BJ (cell line): Measurements from ENCODE around the gene ZNF385B. TPM values are rescaled to one million over a fixed set of nuclear protein-coding genes. Genes with fewer than 3 reads are reported as not detected.

Experiments used
- CTCF ChIA-PET: fragments of 350-600 bp; formaldehyde crosslinking; extraction: SDS; loops from one replicate; lab custom pipeline; 2021; ENCODE audit warnings: antibody characterized with exemption, inconsistent platforms; lab: Yijun Ruan, JAX
- POLR2A ChIA-PET: fragments of 300-600 bp; sonication (Branson Sonifier 250); formaldehyde crosslinking; extraction: SDS; loops from one replicate; lab custom pipeline; 2021; ENCODE audit warnings: antibody characterized with exemption; lab: Charles Lee
- DNase-seq: peaks from one replicate; pipeline ENCODE4 v3.0.0-alpha.2; 2011; ENCODE audit warnings: low read depth
- H3K27me3 ChIP-seq: 2 replicates; pipeline ENCODE4 v1.6.0; 2011; ENCODE audit warnings: low read length; ENCODE audit not compliant: control insufficient read depth, insufficient read depth
- H3K36me3 ChIP-seq: 2 replicates; pipeline ENCODE4 v1.5.1; 2011; ENCODE audit warnings: low read length; ENCODE audit not compliant: control insufficient read depth, insufficient read depth
- H3K4me3 ChIP-seq: 2 replicates; pipeline ENCODE4 v1.5.1; 2011; ENCODE audit warnings: low read depth, mild to moderate bottlenecking, control low read depth, low read length
- polyA plus RNA-seq: library from polyadenylated mRNA; depleted of rRNA; stranded (reverse); fragments of >200 nt; gene quantifications from 2 replicates; pipeline ENCODE4 v1.2.3, GENCODE V29; 2011
- TF ChIP-seq, protein P1 (sequence below): IDR thresholded peaks from 2 replicates; pipeline ENCODE4 v1.5.1; 2011; ENCODE audit warnings: low read depth, mild to moderate bottlenecking, control low read depth, inconsistent platforms, low read length, moderate library complexity; ENCODE audit not compliant: insufficient read depth

Gene ZNF385B
- polyA plus RNA-seq, 1 experiment: 0.22 TPM

DNA sequence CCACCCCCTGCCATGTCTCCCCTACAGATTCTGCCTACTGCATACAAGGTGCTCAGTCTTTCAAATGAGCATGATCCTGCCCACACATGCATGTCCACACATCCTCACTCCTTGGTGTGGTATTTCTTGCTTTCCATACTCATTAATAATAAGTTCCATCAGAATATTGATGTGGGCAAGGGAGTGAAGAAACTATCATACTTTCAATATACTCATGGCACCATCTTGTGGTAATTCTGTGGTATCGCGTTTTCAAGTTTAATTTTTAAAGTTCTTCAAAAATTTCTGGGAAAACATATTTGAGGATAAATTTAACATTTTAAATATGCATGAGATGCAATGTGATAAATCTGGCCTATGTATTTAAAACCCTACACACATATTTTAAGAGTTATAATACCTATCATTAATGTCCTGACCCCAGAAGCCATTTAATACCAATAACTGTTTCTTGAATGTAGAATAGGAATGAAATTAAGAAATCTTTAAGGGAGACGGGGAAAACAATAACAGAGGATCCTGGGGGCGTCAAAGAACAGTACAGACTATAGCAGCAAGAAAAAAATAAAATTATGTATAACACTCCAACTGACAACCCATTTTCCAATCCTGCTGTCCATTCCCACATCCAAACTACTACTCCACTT lies 110.1 kb downstream of the ZNF385B start:
- CTCF ChIA-PET: interaction anchor here (0.7 to 2.0 kb wide), 5 partner anchors 13 to 340 kb away, joined by 3 to 11 read pairs (median 4); no protein-coding TSS in a partner anchor
- Histone ChIP-seq H3K27me3 (no peaks in the 10 kb centered on the region), H3K36me3 (no peaks in the 10 kb centered on the region), H3K4me3 (no peak overlapping the region)
- TF ChIP-seq, protein P1, sequence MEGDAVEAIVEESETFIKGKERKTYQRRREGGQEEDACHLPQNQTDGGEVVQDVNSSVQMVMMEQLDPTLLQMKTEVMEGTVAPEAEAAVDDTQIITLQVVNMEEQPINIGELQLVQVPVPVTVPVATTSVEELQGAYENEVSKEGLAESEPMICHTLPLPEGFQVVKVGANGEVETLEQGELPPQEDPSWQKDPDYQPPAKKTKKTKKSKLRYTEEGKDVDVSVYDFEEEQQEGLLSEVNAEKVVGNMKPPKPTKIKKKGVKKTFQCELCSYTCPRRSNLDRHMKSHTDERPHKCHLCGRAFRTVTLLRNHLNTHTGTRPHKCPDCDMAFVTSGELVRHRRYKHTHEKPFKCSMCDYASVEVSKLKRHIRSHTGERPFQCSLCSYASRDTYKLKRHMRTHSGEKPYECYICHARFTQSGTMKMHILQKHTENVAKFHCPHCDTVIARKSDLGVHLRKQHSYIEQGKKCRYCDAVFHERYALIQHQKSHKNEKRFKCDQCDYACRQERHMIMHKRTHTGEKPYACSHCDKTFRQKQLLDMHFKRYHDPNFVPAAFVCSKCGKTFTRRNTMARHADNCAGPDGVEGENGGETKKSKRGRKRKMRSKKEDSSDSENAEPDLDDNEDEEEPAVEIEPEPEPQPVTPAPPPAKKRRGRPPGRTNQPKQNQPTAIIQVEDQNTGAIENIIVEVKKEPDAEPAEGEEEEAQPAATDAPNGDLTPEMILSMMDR: peak; percentile 52
- DNase-seq: no peak
- POLR2A ChIA-PET: no interaction called here

DNA sequence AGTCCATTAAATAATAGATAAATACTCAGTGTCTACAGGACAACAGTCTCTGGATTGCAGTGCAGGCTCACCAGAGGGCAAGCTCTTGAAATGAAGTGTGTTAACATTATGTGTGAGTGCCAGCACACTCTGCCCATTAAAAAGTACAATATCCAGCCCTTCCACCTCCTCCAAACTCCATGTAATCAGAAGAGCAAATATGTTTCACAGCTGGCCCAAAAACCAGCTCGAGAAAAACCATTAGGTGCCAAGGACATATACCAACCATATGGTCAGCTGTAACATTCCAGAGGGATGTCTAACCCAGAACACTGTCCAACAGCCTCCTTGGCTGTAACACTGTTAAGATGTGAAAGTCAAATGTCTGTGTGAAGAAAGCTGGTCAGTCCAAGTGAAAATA lies 112.2 kb downstream of the ZNF385B start:
- H3K4me3 ChIP-seq: no peak overlapping the region
- no peaks in the 10 kb centered on the region for H3K27me3 ChIP-seq
- CTCF ChIA-PET: interaction anchor here (0.8 to 2.0 kb wide), 8 partner anchors 10 to 529 kb away, joined by 3 to 16 read pairs (median 5); no protein-coding TSS in a partner anchor
- DNase-seq: peak; percentile 6
- POLR2A ChIA-PET: no interaction called here
- H3K36me3 ChIP-seq: no peaks in the 10 kb centered on the region
- TF ChIP-seq, protein P1: no peak

DNA sequence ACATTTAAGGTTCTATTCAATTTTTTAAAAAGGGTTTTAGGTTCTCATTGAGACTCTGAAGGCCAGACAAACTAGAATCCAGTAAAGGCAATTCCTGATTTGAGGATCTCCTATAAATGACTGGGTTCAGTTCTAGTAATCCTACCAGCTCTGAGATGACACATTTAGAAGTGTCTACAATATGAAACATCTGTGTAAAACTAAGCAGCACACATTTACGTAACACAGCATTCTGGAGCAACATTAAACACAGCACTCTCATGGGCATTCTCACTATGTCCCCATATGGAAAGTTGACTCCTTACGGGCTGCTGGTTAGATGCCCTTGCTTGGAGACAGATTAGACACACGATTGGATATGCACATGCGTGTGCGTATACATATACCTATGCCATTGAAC lies 114.4 kb downstream of the ZNF385B start:
- Histone ChIP-seq H3K4me3 (no peak overlapping the region), H3K27me3 (no peaks in the 10 kb centered on the region), H3K36me3 (no peaks in the 10 kb centered on the region)
- ChIA-PET POLR2A (no interaction called here), CTCF (interaction anchor here (2.1 kb wide), 1 partner anchor 324 kb away, joined by 9 read pairs; no protein-coding TSS in a partner anchor)
- no peak for DNase-seq
- TF ChIP-seq, protein P1: no peak

DNA sequence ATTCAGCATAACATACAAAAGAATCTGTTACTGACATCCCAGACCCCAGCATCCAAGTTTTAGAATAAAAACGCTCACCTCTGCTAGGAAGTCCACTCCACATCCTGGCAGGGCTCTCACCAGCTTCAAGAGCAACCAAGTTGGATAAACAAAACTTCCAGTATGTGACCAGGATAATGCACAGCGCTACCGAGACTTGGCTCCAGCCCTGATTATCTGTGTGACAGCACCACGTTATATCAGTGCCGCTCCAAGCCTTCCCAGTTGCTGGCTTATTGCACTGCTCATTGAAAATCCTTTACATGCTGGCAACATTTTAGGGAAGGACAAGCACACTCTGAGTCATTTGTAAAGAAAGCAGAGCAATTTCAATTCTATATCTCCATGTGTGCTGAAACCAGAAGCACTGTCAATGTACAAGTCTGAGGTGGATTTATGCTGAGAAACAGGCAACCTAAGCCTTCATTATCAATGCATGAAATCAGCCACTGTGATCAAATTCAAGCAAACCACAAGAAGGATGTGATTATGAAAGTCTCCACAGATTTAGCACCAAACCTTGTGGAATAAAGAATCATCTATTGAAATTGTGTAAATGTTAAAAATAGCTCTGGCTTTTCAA lies 115.7 kb downstream of the ZNF385B start:
- POLR2A ChIA-PET: no interaction called here

DNA sequence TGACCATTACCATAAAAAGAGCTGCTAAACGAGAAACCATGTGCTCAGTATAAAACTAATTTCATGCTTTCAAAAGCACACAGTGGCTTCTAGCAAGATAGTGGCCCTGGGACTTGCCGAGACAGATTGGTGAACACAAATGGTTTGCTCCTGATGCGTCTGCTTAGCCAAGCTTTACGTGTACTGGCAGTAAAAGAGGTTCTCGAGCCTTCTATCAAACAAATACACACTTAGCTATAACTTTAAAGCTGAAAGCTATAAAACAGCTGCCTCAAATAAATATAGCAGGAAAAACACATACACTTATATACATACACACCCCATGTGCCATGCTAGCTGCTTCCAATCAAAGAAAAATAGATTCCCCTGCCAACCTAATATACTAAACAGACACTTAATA lies 117.0 kb downstream of the ZNF385B start:
- CTCF ChIA-PET: interaction anchor here (0.8 kb wide), 1 partner anchor 334 kb away, joined by 3 read pairs; no protein-coding TSS in a partner anchor
- POLR2A ChIA-PET: no interaction called here
- DNase-seq: no peak
- TF ChIP-seq, protein P1: no peak
- H3K36me3 ChIP-seq: no peaks in the 10 kb centered on the region
- H3K27me3 ChIP-seq: no peaks in the 10 kb centered on the region
- no peak overlapping the region for H3K4me3 ChIP-seq

More for the DNA sequence above, 115.7 kb downstream of the ZNF385B start:
- Histone ChIP-seq H3K27me3 (no peaks in the 10 kb centered on the region), H3K4me3 (no peak overlapping the region), H3K36me3 (no peaks in the 10 kb centered on the region)
- DNase-seq: no peak
- TF ChIP-seq, protein P1: no peak
- CTCF ChIA-PET: interaction anchor here (0.9 kb wide), 1 partner anchor 323 kb away, joined by 3 read pairs; no protein-coding TSS in a partner anchor
